Gastroesophageal sphincter (tissue), 4 donors: Measurements from ENCODE around the gene NAA11. TPM values are rescaled to one million over a fixed set of nuclear protein-coding genes. Genes with fewer than 3 reads are reported as not detected.
"Not testable (repeated sequence)": the region's sequence is repeated elsewhere in the genome, so short reads cannot be mapped to it uniquely, and the experiment has no call there.

ENCODE experiments used
- ATAC-seq: fragments of 150-250 bp; one replicate; pipeline ENCODE4 v1.9.1; 2016; ENCODE audit warnings: mild to moderate bottlenecking, moderate library complexity
- H3K27ac ChIP-seq, 4 donors: fragments of 200-600 bp; sonication (generic) in 3 of 4; 1 replicate in 3 of 4; 2 replicates in 1 of 4; pipeline ENCODE4 v1.5.1; 2016 to 2019
- H3K27me3 ChIP-seq: fragments of 200-600 bp; sonication (generic); one replicate; pipeline ENCODE4 v1.5.1; 2019
- H3K36me3 ChIP-seq, 2 donors: fragments of 200-600 bp; sonication (generic); one replicate each; pipeline ENCODE4 v1.5.1; 2019; ENCODE audit warnings: control low read depth in 1 of 2
- H3K4me1 ChIP-seq, 3 donors: fragments of 200-600 bp; sonication (generic); 1 replicate in 2 of 3; 2 replicates in 1 of 3; pipeline ENCODE4 v1.5.1; 2016 to 2019; ENCODE audit warnings: control low read depth in 2 of 3
- H3K4me3 ChIP-seq, 2 donors: fragments of 200-600 bp; sonication (generic); one replicate each; pipeline ENCODE4 v1.5.1; 2019; ENCODE audit warnings: mild to moderate bottlenecking in 1 of 2, moderate library complexity in 1 of 2
- H3K9me3 ChIP-seq, 3 donors: fragments of 200-600 bp; sonication (generic); one replicate each; pipeline ENCODE4 v1.5.1; 2017 to 2019; ENCODE audit warnings: control low read depth in 2 of 3
- EP300 ChIP-seq: sonication (generic); formaldehyde crosslinking; IDR thresholded peaks from one replicate; pipeline ENCODE4 v1.6.1; 2017; ENCODE audit warnings: antibody characterized with exemption, mild to moderate bottlenecking
- POLR2A ChIP-seq, 2 donors: fragments of 450-650 bp; IDR thresholded peaks; one replicate each; pipeline ENCODE4 v1.6.1; 2017; ENCODE audit warnings: antibody characterized with exemption in 2 of 2, mild to moderate bottlenecking in 2 of 2, moderate library complexity in 1 of 2
- POLR2AphosphoS5 ChIP-seq: sonication (generic); formaldehyde crosslinking; IDR thresholded peaks from one replicate; pipeline ENCODE4 v1.6.1; 2017; ENCODE audit warnings: antibody characterized with exemption
- WGBS, 2 donors: methylation state at CpG; one replicate each; pipeline ENCODE4 v1.1.5; 2018; ENCODE audit warnings: low coverage in 1 of 2; 5-methylcytosine and 5-hydroxymethylcytosine counted together
- total RNA-seq, 4 donors: library from RNA; depleted of rRNA; stranded (reverse); fragments of >200 nt; gene quantifications; one replicate each; pipeline ENCODE4 v1.1.0, GENCODE V29; 2016
- TF ChIP-seq, protein P1 (sequence below), 4 experiments: fragments of 200-600 bp in 2 of 4; fragments of 450-650 bp in 2 of 4; sonication (generic) in 1 of 4; IDR thresholded peaks; one replicate each; pipeline ENCODE4 v1.5.1; 2017 to 2019; ENCODE audit warnings: antibody characterized with exemption in 4 of 4, mild to moderate bottlenecking in 2 of 4, moderate library complexity in 2 of 4

NAA11 gene
- total RNA-seq, 4 donors from 2014 or later, result not detected

DNA sequence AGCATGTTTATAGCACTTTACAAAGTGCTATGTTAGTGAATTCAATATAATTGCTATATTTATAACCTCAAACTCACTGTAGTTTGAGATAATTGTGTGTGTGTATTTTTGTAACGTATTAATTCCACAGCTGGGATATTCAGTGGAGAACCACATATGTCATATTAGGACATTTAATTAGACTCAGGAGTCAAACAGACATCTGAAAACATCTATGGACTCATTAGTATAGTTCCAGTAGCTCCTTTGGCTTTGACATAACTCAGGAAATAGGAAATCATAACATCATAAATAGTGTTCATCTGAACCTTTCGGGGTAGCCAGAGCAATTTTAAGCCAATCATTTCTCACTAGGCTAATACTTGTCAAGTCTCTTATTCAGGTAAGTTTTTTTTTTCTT lies 38.8 kb downstream of the NAA11 start:
- ATAC-seq, result no peak
- WGBS, 2 donors, result 7 to 63% methylated on average over 2 of the region's 2 CpGs
- Histone ChIP-seq H3K36me3 (no peaks in the 10 kb centered on the region), H3K27ac (peak overlapping the region in 3 of 4 donors; percentile 7 to 42 (median 34)), H3K4me1 (peaks cover 0 to 47% (median 8%) of the 10 kb centered on the region in 3 donors), H3K4me3 (no peak overlapping the region), H3K27me3 (no peaks in the 10 kb centered on the region), H3K9me3 (no peaks in the 10 kb centered on the region)
- TF ChIP-seq, protein P1, sequence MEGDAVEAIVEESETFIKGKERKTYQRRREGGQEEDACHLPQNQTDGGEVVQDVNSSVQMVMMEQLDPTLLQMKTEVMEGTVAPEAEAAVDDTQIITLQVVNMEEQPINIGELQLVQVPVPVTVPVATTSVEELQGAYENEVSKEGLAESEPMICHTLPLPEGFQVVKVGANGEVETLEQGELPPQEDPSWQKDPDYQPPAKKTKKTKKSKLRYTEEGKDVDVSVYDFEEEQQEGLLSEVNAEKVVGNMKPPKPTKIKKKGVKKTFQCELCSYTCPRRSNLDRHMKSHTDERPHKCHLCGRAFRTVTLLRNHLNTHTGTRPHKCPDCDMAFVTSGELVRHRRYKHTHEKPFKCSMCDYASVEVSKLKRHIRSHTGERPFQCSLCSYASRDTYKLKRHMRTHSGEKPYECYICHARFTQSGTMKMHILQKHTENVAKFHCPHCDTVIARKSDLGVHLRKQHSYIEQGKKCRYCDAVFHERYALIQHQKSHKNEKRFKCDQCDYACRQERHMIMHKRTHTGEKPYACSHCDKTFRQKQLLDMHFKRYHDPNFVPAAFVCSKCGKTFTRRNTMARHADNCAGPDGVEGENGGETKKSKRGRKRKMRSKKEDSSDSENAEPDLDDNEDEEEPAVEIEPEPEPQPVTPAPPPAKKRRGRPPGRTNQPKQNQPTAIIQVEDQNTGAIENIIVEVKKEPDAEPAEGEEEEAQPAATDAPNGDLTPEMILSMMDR (IDR thresholded peaks at IDR 0.05), result no peak

DNA sequence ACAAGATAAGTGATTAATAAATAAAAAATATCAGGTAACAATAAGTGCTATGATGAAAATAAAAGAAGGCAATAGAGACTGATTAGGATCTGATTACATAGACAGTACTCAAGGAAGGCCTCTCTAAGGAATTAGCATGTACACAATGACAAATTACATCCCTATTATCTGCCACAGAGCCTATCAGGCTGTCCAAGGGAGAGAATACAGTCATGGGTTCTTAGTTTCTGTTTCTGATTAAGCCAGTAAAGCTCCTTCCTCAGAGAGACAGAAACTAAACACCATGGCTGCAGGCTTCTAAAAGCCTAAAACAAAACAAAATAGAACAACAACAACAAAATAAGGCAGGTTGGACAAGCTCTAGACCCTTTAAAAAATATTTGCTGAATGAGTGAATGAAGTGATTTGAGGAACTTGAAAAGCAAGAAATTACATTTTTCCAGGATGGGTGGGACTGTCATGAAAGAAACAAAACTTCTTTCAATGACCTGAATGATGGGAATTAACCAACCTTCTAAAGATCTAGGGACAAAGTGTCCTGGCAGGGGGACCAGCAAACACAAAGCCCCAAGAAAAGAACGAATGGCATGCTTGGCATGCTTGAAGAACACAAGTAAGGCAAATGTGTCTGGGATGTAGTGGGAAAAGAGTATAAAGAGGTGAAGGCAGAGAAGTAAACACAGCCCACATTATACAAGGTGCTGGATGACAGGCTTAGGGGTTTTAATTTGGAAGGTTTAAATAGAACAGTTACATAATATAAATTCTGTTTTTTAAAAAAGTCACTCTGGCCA lies 44.1 kb downstream of the NAA11 start:
- peak; percentile 90 for ATAC-seq
- H3K27me3 ChIP-seq, result no peaks in the 10 kb centered on the region
- H3K27ac ChIP-seq, result peak overlapping the region; percentile 60 to 90 (median 78)
- no peak overlapping the region for H3K4me3 ChIP-seq
- TF ChIP-seq POLR2A (IDR thresholded peaks at IDR 0.05), result no peak
- peak; percentile 16 for TF ChIP-seq POLR2AphosphoS5
- TF ChIP-seq, protein P1 (IDR thresholded peaks at IDR 0.05), result no peak
- WGBS, 2 donors, result 10 to 11% methylated on average over 1 of the region's 1 CpG
- H3K4me1 ChIP-seq, result peaks cover 0 to 51% (median 22%) of the 10 kb centered on the region in 3 donors
- no peaks in the 10 kb centered on the region for H3K36me3 ChIP-seq
- H3K9me3 ChIP-seq, result no peaks in the 10 kb centered on the region

DNA sequence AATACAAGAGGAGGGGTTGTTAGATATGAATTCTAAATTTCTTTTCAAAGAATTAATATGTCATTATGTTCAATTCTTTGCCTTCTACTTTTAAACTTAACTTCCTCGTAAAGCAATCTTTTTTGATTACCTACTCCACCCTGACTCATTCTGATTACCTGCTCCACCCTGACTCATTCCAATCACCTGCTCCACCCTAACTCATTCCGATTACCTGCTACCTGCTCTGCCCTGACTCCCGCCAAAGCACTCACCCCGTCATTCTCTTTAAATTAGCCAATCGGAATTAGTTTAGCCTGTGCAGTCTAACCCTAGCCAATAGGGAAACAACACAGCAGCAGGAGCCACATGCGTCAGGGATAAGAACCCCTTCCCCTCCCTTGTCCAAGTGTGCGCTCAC lies 48.4 kb downstream of the NAA11 start:
- 93 to 96% methylated on average over 5 to 7 of the region's 7 CpGs for WGBS, 2 donors
- H3K27me3 ChIP-seq, H3K36me3 ChIP-seq, H3K4me3 ChIP-seq, H3K27ac ChIP-seq, H3K9me3 ChIP-seq, ATAC-seq: not testable (repeated sequence)
- peaks cover 0 to 50% (median 17%) of the 10 kb centered on the region in 3 donors for H3K4me1 ChIP-seq

DNA sequence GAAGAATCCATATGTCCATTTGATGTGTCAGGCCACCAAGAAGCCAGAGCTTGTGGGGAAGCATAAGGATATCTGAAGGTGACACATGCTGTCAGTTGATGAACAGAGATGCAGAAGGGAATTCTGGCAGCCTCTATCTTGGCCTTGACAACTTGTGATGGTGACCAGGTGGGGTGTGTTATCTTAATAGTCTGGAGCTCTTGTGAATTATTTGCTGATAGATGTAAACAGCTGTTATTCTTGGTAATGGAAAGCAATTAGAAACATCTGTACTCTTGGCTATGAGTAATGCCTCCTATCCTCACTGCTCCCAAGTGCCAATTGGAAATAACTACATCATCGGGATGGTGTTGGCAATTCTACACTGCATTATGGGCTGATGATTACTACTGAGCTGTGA lies 51.9 kb downstream of the NAA11 start:
- 17% methylated on average over 1 of the region's 1 CpG; no CpG with 5 or more reads in 1 of the 2 donors for WGBS, 2 donors
- no peak for ATAC-seq

DNA sequence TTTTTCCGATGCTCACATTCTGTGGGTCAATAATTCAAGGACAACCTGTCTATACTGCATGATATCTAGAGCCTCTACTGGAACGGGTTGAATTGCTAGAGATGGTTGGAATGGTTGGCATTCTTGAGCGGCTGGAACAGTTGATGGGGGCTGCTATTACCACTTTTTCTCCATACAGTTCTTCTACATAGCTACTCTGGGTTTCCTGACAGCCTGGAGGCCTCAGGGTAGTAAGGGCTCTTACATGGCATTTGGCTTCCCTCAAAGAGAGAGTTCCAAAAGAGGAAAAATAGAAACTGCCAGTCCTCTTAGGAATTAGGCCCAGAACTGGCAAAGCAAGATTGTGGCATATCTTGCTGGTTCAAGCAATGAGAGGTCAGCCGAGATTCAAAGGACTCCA lies 53.1 kb downstream of the NAA11 start:
- ATAC-seq, result no peak

More for the DNA sequence above, 51.9 kb downstream of the NAA11 start:
- H3K4me1 ChIP-seq, result peaks cover 0 to 21% (median 0%) of the 10 kb centered on the region in 3 donors
- no peaks in the 10 kb centered on the region for H3K36me3 ChIP-seq
- H3K27ac ChIP-seq, result no peak overlapping the region
- H3K4me3 ChIP-seq, result no peak overlapping the region
- no peak for TF ChIP-seq POLR2A (IDR thresholded peaks at IDR 0.05)
- TF ChIP-seq POLR2AphosphoS5, result no peak
- TF ChIP-seq EP300, result no peak
- TF ChIP-seq, protein P1 (IDR thresholded peaks at IDR 0.05), result no peak
- H3K27me3 ChIP-seq, result no peaks in the 10 kb centered on the region
- H3K9me3 ChIP-seq, result no peaks in the 10 kb centered on the region

More for the DNA sequence above, 53.1 kb downstream of the NAA11 start:
- peaks cover 0 to 21% (median 0%) of the 10 kb centered on the region in 3 donors for H3K4me1 ChIP-seq
- TF ChIP-seq, protein P1 (IDR thresholded peaks at IDR 0.05), result no peak
- no peak for TF ChIP-seq EP300
- no peak for TF ChIP-seq POLR2AphosphoS5
- no peak for TF ChIP-seq POLR2A (IDR thresholded peaks at IDR 0.05)
- no peak overlapping the region for H3K27ac ChIP-seq
- no peaks in the 10 kb centered on the region for H3K36me3 ChIP-seq
- 85 to 92% methylated on average over 4 of the region's 4 CpGs for WGBS, 2 donors
- H3K4me3 ChIP-seq, result no peak overlapping the region
- H3K9me3 ChIP-seq, result no peaks in the 10 kb centered on the region
- H3K27me3 ChIP-seq, result no peaks in the 10 kb centered on the region
